ENCODE measurements around the gene MAU2. TPM values are rescaled to one million over a fixed set of nuclear protein-coding genes. Genes with fewer than 3 reads are reported as not detected.

The MAU2 gene
- total and polyA plus RNA-seq, 5 experiments from 2014 or later = 20.3 to 172 (median 24.3) TPM

- POLR2A ChIA-PET = interaction anchor here (0.7 kb wide), 3 partner anchors 10 to 197 kb away, joined by 3 read pairs; no protein-coding TSS in a partner anchor
- H3K27ac Mint-ChIP-seq = peak overlapping the region in 6 of 10 donors; percentile 11 to 52 (median 46)
- no peaks in the 10 kb centered on the region for H3K27me3 Mint-ChIP-seq
- H3K4me1 Mint-ChIP-seq = peaks cover 18 to 64% (median 46%) of the 10 kb centered on the region in 4 donors
- H3K4me3 Mint-ChIP-seq = no peak overlapping the region
- ATAC-seq (no peak), DNase-seq (no peak)
- no peaks in the 10 kb centered on the region for H3K36me3 Mint-ChIP-seq
- H3K9me3 Mint-ChIP-seq = no peaks in the 10 kb centered on the region
These were observed 79.3 kb downstream of the MAU2 start for GRCh38 chr19:19399733-19400433.

- peaks cover 29 to 60% (median 50%) of the 10 kb centered on the region in 4 donors for H3K4me1 Mint-ChIP-seq
- no peak overlapping the region for H3K4me3 Mint-ChIP-seq
- H3K27ac Mint-ChIP-seq = peak overlapping the region in 5 of 10 donors; percentile 8 to 76 (median 51)
- no peaks in the 10 kb centered on the region for H3K36me3 Mint-ChIP-seq
- no peaks in the 10 kb centered on the region for H3K9me3 Mint-ChIP-seq
- no peak for DNase-seq
- POLR2A ChIA-PET = interaction anchor here (1.6 to 4.6 kb wide), 3 partner anchors 10 to 17 kb away, joined by 5 to 26 read pairs (median 6); no protein-coding TSS in a partner anchor
- no peak for ATAC-seq
- no peaks in the 10 kb centered on the region for H3K27me3 Mint-ChIP-seq
These were observed 82.2 kb downstream of the MAU2 start for GRCh38 chr19:19402656-19403372.

- Mint-ChIP-seq H3K9me3 (no peaks in the 10 kb centered on the region), H3K27ac (peak overlapping the region in 7 of 10 donors; percentile 10 to 76 (median 53)), H3K4me1 (peaks cover 30 to 66% (median 57%) of the 10 kb centered on the region in 4 donors), H3K36me3 (no peaks in the 10 kb centered on the region), H3K27me3 (no peaks in the 10 kb centered on the region), H3K4me3 (peak overlapping the region in 7 of 10 donors; percentile 10 to 95 (median 57))
- no peak for DNase-seq
- POLR2A ChIA-PET = interaction anchor here (0.9 to 4.6 kb wide), 3 partner anchors 15 to 87 kb away, joined by 3 to 26 read pairs (median 5); no protein-coding TSS in a partner anchor
- no peak for ATAC-seq
These were observed 82.8 kb downstream of the MAU2 start for GRCh38 chr19:19403373-19403901.

GRCh38 chr19:19404879-19405860, 84.5 kb downstream of the MAU2 start, which contains the start of gene GATAD2A:
GATAD2A (plus strand) TSS chr19:19405675; CDS start chr19:19465346, 59,671 bp downstream.
- POLR2A ChIA-PET = interaction anchor here (0.6 to 4.6 kb wide), 26 partner anchors 10 to 412 kb away, joined by 3 to 52 read pairs (median 5); partner anchors contain the start of genes BORCS8, GMIP, NDUFA13 and RFXANK
- Mint-ChIP-seq H3K4me3 (peak within 1 kb of the TSS; percentile 90 to 98 (median 94)), H3K9me3 (no peaks in the 10 kb centered on the region), H3K27me3 (no peaks in the 10 kb centered on the region), H3K36me3 (no peaks in the 10 kb centered on the region), H3K27ac (peak within 1 kb of the TSS; percentile 83 to 97 (median 94)), H3K4me1 (peaks cover 37 to 72% (median 64%) of the 10 kb centered on the region in 4 donors)
- ATAC-seq = peak; percentile 79 to 80
- peak; percentile 82 to 95 (median 92) for DNase-seq

GRCh38 chr19:19405971-19406877, 85.6 kb downstream of the MAU2 start:
- Mint-ChIP-seq H3K36me3 (no peaks in the 10 kb centered on the region), H3K4me3 (peak overlapping the region; percentile 90 to 98 (median 94)), H3K27me3 (no peaks in the 10 kb centered on the region), H3K4me1 (peaks cover 43 to 79% (median 73%) of the 10 kb centered on the region in 4 donors), H3K9me3 (no peaks in the 10 kb centered on the region), H3K27ac (peak overlapping the region; percentile 22 to 97 (median 94))
- ATAC-seq = peak; percentile 8 to 14
- POLR2A ChIA-PET = interaction anchor here (0.9 to 4.6 kb wide), 21 partner anchors 11 to 370 kb away, joined by 3 to 52 read pairs (median 6); partner anchors contain the start of genes BORCS8, NDUFA13 and RFXANK
- peak in 9 of 10 donors; percentile 24 to 70 (median 44) for DNase-seq

GRCh38 chr19:19406878-19407632, 86.4 kb downstream of the MAU2 start:
- ATAC-seq (peak; percentile 37 to 50), DNase-seq (peak; percentile 21 to 70 (median 46))
- Mint-ChIP-seq H3K4me3 (peak overlapping the region; percentile 90 to 98 (median 94)), H3K9me3 (no peaks in the 10 kb centered on the region), H3K36me3 (peaks cover 0 to 3% (median 0%) of the 10 kb centered on the region in 3 donors), H3K27ac (peak overlapping the region; percentile 22 to 97 (median 94)), H3K4me1 (peaks cover 46 to 79% (median 77%) of the 10 kb centered on the region in 4 donors), H3K27me3 (no peaks in the 10 kb centered on the region)
- POLR2A ChIA-PET = interaction anchor here (0.6 to 4.6 kb wide), 9 partner anchors 9 to 83 kb away, joined by 3 to 52 read pairs (median 10); no protein-coding TSS in a partner anchor

- Mint-ChIP-seq H3K4me3 (peak overlapping the region; percentile 90 to 98 (median 94)), H3K9me3 (no peaks in the 10 kb centered on the region)
- POLR2A ChIA-PET = interaction anchor here (0.6 to 4.6 kb wide), 6 partner anchors 8 to 82 kb away, joined by 3 to 52 read pairs (median 8); no protein-coding TSS in a partner anchor
These were observed 87.0 kb downstream of the MAU2 start for GRCh38 chr19:19407633-19407930.

More at GRCh38 chr19:19407633-19407930, 87.0 kb downstream of the MAU2 start:
- peaks cover 0 to 3% (median 0%) of the 10 kb centered on the region in 3 donors for H3K36me3 Mint-ChIP-seq
- H3K27ac Mint-ChIP-seq = peak overlapping the region in 8 of 10 donors; percentile 37 to 97 (median 89)
- DNase-seq = no peak
- H3K27me3 Mint-ChIP-seq = no peaks in the 10 kb centered on the region
- H3K4me1 Mint-ChIP-seq = peaks cover 46 to 83% (median 81%) of the 10 kb centered on the region in 4 donors
- no peak for ATAC-seq

Other genes starting within 250 kb of the MAU2 start
- gene TMEM161A, start 182.4 kb upstream of the MAU2 start, total RNA-seq = 10 to 100 TPM; 28.3 to 31.3 TPM
- 10 to 100 TPM; 20.1 to 21.8 (median 21.1) TPM for gene TMEM161A, start 182.4 kb upstream of the MAU2 start, polyA plus RNA-seq
- 1 to 10 TPM; 3.6 to 3.9 TPM for gene MEF2B, start 150.6 kb upstream of the MAU2 start, total RNA-seq
- gene MEF2B, start 150.6 kb upstream of the MAU2 start, polyA plus RNA-seq = under 1 TPM in 1 of 3 donors, not detected in 2; 0.14 TPM
- gene BORCS8, start 128.7 kb upstream of the MAU2 start, total RNA-seq = 10 to 100 TPM; 33.5 to 34.2 TPM
- 10 to 100 TPM; 18.2 to 23.6 (median 18.2) TPM for gene BORCS8, start 128.7 kb upstream of the MAU2 start, polyA plus RNA-seq
- gene RFXANK, start 128.6 kb upstream of the MAU2 start, total RNA-seq = 10 to 100 TPM; 72.9 to 81.5 TPM
- 100 to 1,000 TPM in 1 of 3 donors, 10 to 100 TPM in 2; 79.3 to 101 (median 86.9) TPM for gene RFXANK, start 128.6 kb upstream of the MAU2 start, polyA plus RNA-seq
- 10 to 100 TPM; 26.0 to 31.8 TPM for gene NR2C2AP, start 117.4 kb upstream of the MAU2 start, total RNA-seq
- gene NR2C2AP, start 117.4 kb upstream of the MAU2 start, polyA plus RNA-seq = 10 to 100 TPM; 23.7 to 37.8 (median 31.9) TPM
- gene NCAN, start 108.9 kb upstream of the MAU2 start, total RNA-seq = not detected
- gene NCAN, start 108.9 kb upstream of the MAU2 start, polyA plus RNA-seq = not detected
- not detected for gene TM6SF2, start 47.5 kb upstream of the MAU2 start, total RNA-seq
- not detected for gene TM6SF2, start 47.5 kb upstream of the MAU2 start, polyA plus RNA-seq
- gene SUGP1, start 320 bp upstream of the MAU2 start, total RNA-seq = 10 to 100 TPM; 97.0 to 97.9 TPM
- gene SUGP1, start 320 bp upstream of the MAU2 start, polyA plus RNA-seq = 10 to 100 TPM; 24.7 to 42.2 (median 30.2) TPM
- gene GATAD2A, start 84.8 kb downstream of the MAU2 start, total RNA-seq = 100 to 1,000 TPM; 101 to 107 TPM
- gene GATAD2A, start 84.8 kb downstream of the MAU2 start, polyA plus RNA-seq = 10 to 100 TPM; 14.5 to 35.1 (median 20.2) TPM
- 10 to 100 TPM in 1 of 2 experiments, 1 to 10 TPM in 1; 9.3 to 10.8 TPM for gene TSSK6, start 194.7 kb downstream of the MAU2 start, total RNA-seq
- 1 to 10 TPM in 2 of 3 donors, under 1 TPM in 1; 0.59 to 3.7 (median 3.1) TPM for gene TSSK6, start 194.7 kb downstream of the MAU2 start, polyA plus RNA-seq
- 100 to 1,000 TPM; 177 to 180 TPM for gene NDUFA13, start 195.4 kb downstream of the MAU2 start, total RNA-seq
- gene NDUFA13, start 195.4 kb downstream of the MAU2 start, polyA plus RNA-seq = 100 to 1,000 TPM; 329 to 360 (median 338) TPM
- 10 to 100 TPM; 11.1 to 12.8 TPM for gene YJEFN3, start 208.1 kb downstream of the MAU2 start, total RNA-seq
- under 1 TPM in 2 of 3 donors, not detected in 1; 0.08 to 0.63 TPM for gene YJEFN3, start 208.1 kb downstream of the MAU2 start, polyA plus RNA-seq
- gene CILP2, start 217.4 kb downstream of the MAU2 start, total RNA-seq = under 1 TPM; 0.31 to 0.41 TPM
- gene CILP2, start 217.4 kb downstream of the MAU2 start, polyA plus RNA-seq = under 1 TPM in 2 of 3 donors, not detected in 1; 0.56 to 0.64 TPM